Fibroblast of lung (primary cell): Measurements from ENCODE around the gene ITPRIPL1. TPM values are rescaled to one million over a fixed set of nuclear protein-coding genes. Genes with fewer than 3 reads are reported as not detected.

Source experiments
- DNase-seq, 2 donors: peaks; one replicate each; pipeline versions ENCODE4 v3.0.0 to v3.0.0-alpha.2; 2010; ENCODE audit warnings: low read depth in 2 of 2
- H2AFZ ChIP-seq: 2 replicates; pipeline ENCODE4 v1.5.1; 2012; ENCODE audit warnings: low read length, control low read depth, inconsistent platforms
- H3K27ac ChIP-seq: 2 replicates; pipeline ENCODE4 v1.5.1; 2011; ENCODE audit warnings: low read length, control low read depth; ENCODE audit not compliant: insufficient read depth
- H3K27me3 ChIP-seq: 2 replicates; pipeline ENCODE4 v1.5.1; 2011; ENCODE audit warnings: mild to moderate bottlenecking, low read length; ENCODE audit not compliant: control insufficient read depth, insufficient read depth
- H3K36me3 ChIP-seq: 2 replicates; pipeline ENCODE4 v1.5.1; 2011; ENCODE audit warnings: low read length; ENCODE audit not compliant: control insufficient read depth, insufficient read depth
- H3K4me1 ChIP-seq: 2 replicates; pipeline ENCODE4 v1.5.1; 2011; ENCODE audit warnings: low read length; ENCODE audit not compliant: control insufficient read depth, insufficient read depth; ENCODE audit errors: extremely low read depth
- H3K4me2 ChIP-seq: 2 replicates; pipeline ENCODE4 v1.5.1; 2011; ENCODE audit warnings: low read length, control low read depth; ENCODE audit not compliant: insufficient read depth; ENCODE audit errors: extremely low read depth
- H3K4me3 ChIP-seq, 4 experiments: fragments of 200-600 bp in 1 of 4; sonication (generic) in 1 of 4; replicated peaks in 1 of 4; 2 replicates each; pipeline ENCODE4 v1.5.1; 2011 to 2016; ENCODE audit warnings: low read length in 4 of 4, low read depth in 3 of 4, mild to moderate bottlenecking in 3 of 4, control low read depth in 2 of 4, inconsistent platforms in 1 of 4, mixed read lengths in 1 of 4; ENCODE audit not compliant: insufficient read depth in 1 of 4; ENCODE audit errors: control extremely low read depth in 1 of 4
- H3K79me2 ChIP-seq: 2 replicates; pipeline ENCODE4 v1.5.1; 2012; ENCODE audit warnings: mild to moderate bottlenecking, low read length, inconsistent platforms; ENCODE audit not compliant: control insufficient read depth, insufficient read depth
- H3K9ac ChIP-seq: 2 replicates; pipeline ENCODE4 v1.5.1; 2011; ENCODE audit warnings: mild to moderate bottlenecking, low read length, control low read depth; ENCODE audit not compliant: insufficient read depth
- H3K9me3 ChIP-seq: 2 replicates; pipeline ENCODE4 v1.5.1; 2012; ENCODE audit warnings: low read depth, low read length; ENCODE audit not compliant: control insufficient read depth, insufficient read depth
- H4K20me1 ChIP-seq: 2 replicates; pipeline ENCODE4 v1.5.1; 2011; ENCODE audit warnings: low read length; ENCODE audit not compliant: control insufficient read depth, insufficient read depth; ENCODE audit errors: extremely low read depth
- EZH2 ChIP-seq: IDR thresholded peaks from 2 replicates; pipeline ENCODE4 v1.5.1; 2012; ENCODE audit warnings: low read length, control low read depth, mild to moderate bottlenecking; ENCODE audit errors: missing control alignments
- polyA plus RNA-seq, 2 donors: library from polyadenylated mRNA; depleted of rRNA in 1 of 2; stranded (reverse) in 1 of 2; unstranded in 1 of 2; fragments of >200 nt; gene quantifications; 2 replicates each; pipeline ENCODE4 v1.2.1, GENCODE V29; 2011 to 2012; ENCODE audit warnings: missing spikeins in 1 of 2
- total RNA-seq: library from RNA; depleted of rRNA; stranded (reverse); fragments of >200 nt; gene quantifications from 2 replicates; pipeline ENCODE4 v1.2.1, GENCODE V29; 2014
- TF ChIP-seq, protein P1 (sequence below), 2 donors: IDR thresholded peaks in 1 of 2; conservative IDR thresholded peaks in 1 of 2; 1 replicate in 1 of 2; 2 replicates in 1 of 2; pipeline ENCODE4 v1.5.1; 2011 to 2012; ENCODE audit warnings: low read length in 2 of 2, control low read depth in 1 of 2, inconsistent platforms in 1 of 2, low read depth in 1 of 2, mild to moderate bottlenecking in 1 of 2

Gene ITPRIPL1
- total and polyA plus RNA-seq, 2 donors (not counting 1 experiment from before 2014, with no cell fraction given): 2.0 to 4.1 TPM

DNA sequence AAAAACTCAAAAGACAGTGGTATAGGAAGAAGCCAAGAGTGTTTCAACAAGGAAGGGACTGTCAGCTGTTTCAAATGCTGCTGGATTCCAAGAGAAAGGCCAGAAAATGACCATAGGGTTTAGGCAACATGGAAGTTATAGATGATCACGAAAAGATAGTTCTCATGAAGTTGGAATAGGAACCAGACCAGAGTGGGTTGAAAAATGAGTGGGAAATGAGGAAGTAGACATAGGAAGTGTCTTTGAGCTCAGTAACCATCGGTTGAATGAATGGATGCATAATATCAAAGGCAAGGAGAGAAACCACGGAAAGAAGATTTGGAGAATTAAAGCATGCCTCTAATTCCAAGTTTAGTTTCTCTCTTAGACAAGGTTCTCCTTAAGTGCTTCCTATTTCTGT lies 11.8 kb downstream of the ITPRIPL1 start:
- TF ChIP-seq EZH2: no peak
- TF ChIP-seq, protein P1, sequence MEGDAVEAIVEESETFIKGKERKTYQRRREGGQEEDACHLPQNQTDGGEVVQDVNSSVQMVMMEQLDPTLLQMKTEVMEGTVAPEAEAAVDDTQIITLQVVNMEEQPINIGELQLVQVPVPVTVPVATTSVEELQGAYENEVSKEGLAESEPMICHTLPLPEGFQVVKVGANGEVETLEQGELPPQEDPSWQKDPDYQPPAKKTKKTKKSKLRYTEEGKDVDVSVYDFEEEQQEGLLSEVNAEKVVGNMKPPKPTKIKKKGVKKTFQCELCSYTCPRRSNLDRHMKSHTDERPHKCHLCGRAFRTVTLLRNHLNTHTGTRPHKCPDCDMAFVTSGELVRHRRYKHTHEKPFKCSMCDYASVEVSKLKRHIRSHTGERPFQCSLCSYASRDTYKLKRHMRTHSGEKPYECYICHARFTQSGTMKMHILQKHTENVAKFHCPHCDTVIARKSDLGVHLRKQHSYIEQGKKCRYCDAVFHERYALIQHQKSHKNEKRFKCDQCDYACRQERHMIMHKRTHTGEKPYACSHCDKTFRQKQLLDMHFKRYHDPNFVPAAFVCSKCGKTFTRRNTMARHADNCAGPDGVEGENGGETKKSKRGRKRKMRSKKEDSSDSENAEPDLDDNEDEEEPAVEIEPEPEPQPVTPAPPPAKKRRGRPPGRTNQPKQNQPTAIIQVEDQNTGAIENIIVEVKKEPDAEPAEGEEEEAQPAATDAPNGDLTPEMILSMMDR (conservative IDR thresholded peaks at IDR 0.05 in 1 of 2, IDR thresholded peaks at IDR 0.05 in 1 of 2; ENCODE audit: low read depth in 1 of 2, low read length in 2 of 2): no peak
- DNase-seq: no peak
- Histone ChIP-seq H4K20me1 (no peaks in the 10 kb centered on the region), H3K4me1 (peaks cover 10% of the 10 kb centered on the region), H3K9ac (no peak overlapping the region), H3K4me3 (peak overlapping the region in 1 of 4 experiments; percentile 78), H2AFZ (peak overlapping the region; percentile 5), H3K4me2 (peak overlapping the region; percentile 100), H3K27me3 (no peaks in the 10 kb centered on the region), H3K9me3 (no peaks in the 10 kb centered on the region), H3K79me2 (peaks cover 42% of the 10 kb centered on the region), H3K27ac (no peak overlapping the region), H3K36me3 (no peaks in the 10 kb centered on the region)

GRCh38 chr2:96340493-96341414 lies 15.6 kb downstream of the ITPRIPL1 start:
- H3K4me3 ChIP-seq: no peak overlapping the region
- H3K27ac ChIP-seq: peak overlapping the region; percentile 37
- no peaks in the 10 kb centered on the region for H3K9me3 ChIP-seq
- TF ChIP-seq EZH2: no peak
- TF ChIP-seq, protein P1 (conservative IDR thresholded peaks at IDR 0.05 in 1 of 2, IDR thresholded peaks at IDR 0.05 in 1 of 2; ENCODE audit: low read depth in 1 of 2, low read length in 2 of 2): no peak
- peaks cover 15% of the 10 kb centered on the region for H3K4me1 ChIP-seq
- H3K36me3 ChIP-seq: peaks cover 4% of the 10 kb centered on the region
- peaks cover 41% of the 10 kb centered on the region for H3K79me2 ChIP-seq
- peak in 1 of 2 donors; percentile 26 for DNase-seq
- H2AFZ ChIP-seq: no peak overlapping the region
- H3K9ac ChIP-seq: no peak overlapping the region
- H4K20me1 ChIP-seq: no peaks in the 10 kb centered on the region
- no peaks in the 10 kb centered on the region for H3K27me3 ChIP-seq
- H3K4me2 ChIP-seq: no peak overlapping the region

DNA sequence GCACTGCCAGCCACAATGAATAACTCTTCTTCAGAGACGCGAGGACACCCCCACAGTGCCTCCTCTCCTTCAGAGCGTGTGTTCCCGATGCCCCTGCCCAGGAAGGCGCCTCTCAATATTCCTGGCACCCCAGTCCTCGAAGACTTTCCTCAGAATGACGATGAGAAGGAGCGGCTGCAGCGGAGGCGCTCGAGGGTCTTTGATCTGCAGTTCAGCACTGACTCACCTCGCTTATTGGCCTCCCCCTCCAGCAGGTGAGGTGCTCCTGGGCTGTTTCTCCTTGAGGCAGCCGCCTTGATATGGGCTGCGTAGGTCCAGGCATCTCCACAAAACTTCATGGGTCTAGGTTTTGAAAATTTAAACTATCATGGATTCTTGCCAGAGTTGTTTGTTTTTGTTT lies 16.5 kb downstream of the ITPRIPL1 start:
- Histone ChIP-seq H3K9ac (no peak overlapping the region), H3K4me3 (no peak overlapping the region), H3K27ac (peak overlapping the region; percentile 2), H3K27me3 (no peaks in the 10 kb centered on the region), H3K36me3 (peaks cover 4% of the 10 kb centered on the region), H3K4me2 (no peak overlapping the region), H3K4me1 (peaks cover 8% of the 10 kb centered on the region), H2AFZ (no peak overlapping the region), H3K9me3 (no peaks in the 10 kb centered on the region), H3K79me2 (peaks cover 34% of the 10 kb centered on the region), H4K20me1 (no peaks in the 10 kb centered on the region)
- no peak for DNase-seq
- TF ChIP-seq, protein P1 (conservative IDR thresholded peaks at IDR 0.05 in 1 of 2, IDR thresholded peaks at IDR 0.05 in 1 of 2; ENCODE audit: low read depth in 1 of 2, low read length in 2 of 2): no peak
- TF ChIP-seq EZH2: no peak
